Thyroid gland (tissue), 4 donors: ENCODE measurements around the gene LAMA3. TPM values are rescaled to one million over a fixed set of nuclear protein-coding genes. Genes with fewer than 3 reads are reported as not detected.
A peak's percentile ranks its signal among the peaks of the same experiment; 100 is the strongest.

ENCODE experiments used
- DNase-seq, 2 donors: peaks; one replicate each; pipeline ENCODE4 v3.0.0-alpha.2; 2019
- H3K27ac ChIP-seq, 3 donors: fragments of 200-600 bp; sonication (generic); 1 replicate in 2 of 3; 2 replicates in 1 of 3; pipeline ENCODE4 v1.5.1; 2016 to 2019; ENCODE audit warnings: mild to moderate bottlenecking in 1 of 3, moderate library complexity in 1 of 3
- H3K27me3 ChIP-seq: fragments of 200-600 bp; sonication (generic); one replicate; pipeline ENCODE4 v1.5.1; 2019
- H3K36me3 ChIP-seq, 2 donors: fragments of 200-600 bp; sonication (generic); one replicate each; pipeline ENCODE4 v1.5.1; 2016 to 2019
- H3K4me1 ChIP-seq, 2 donors: fragments of 200-600 bp; sonication (generic); one replicate each; pipeline ENCODE4 v1.5.1; 2017 to 2019
- H3K4me3 ChIP-seq, 3 donors: fragments of 200-600 bp; sonication (generic); replicated peaks in 1 of 3; 1 replicate in 2 of 3; 2 replicates in 1 of 3; pipeline ENCODE4 v1.5.1; 2016; ENCODE audit warnings: mild to moderate bottlenecking in 1 of 3
- H3K9me3 ChIP-seq: fragments of 200-600 bp; sonication (generic); one replicate; pipeline ENCODE4 v1.5.1; 2017
- POLR2A ChIP-seq, 2 donors: fragments of 450-650 bp; IDR thresholded peaks; one replicate each; pipeline ENCODE4 v1.6.1; 2017; ENCODE audit warnings: antibody characterized with exemption in 2 of 2, mild to moderate bottlenecking in 2 of 2, moderate library complexity in 1 of 2
- WGBS, 2 donors: methylation state at CpG; one replicate each; pipeline ENCODE4 v1.1.5; 2017; 5-methylcytosine and 5-hydroxymethylcytosine counted together
- intact Hi-C: fragments of 100-400 bp; cut with DNase I; formaldehyde crosslinking; loops from one replicate; pipeline ENCODE4 v1.15.1; 2023
- total RNA-seq, 4 donors: library from RNA; depleted of rRNA; stranded (reverse); fragments of >200 nt; gene quantifications; one replicate each; pipeline ENCODE4 v1.2.3, GENCODE V29; 2016
- TF ChIP-seq, protein P1 (sequence below), 6 experiments: fragments of 200-600 bp in 3 of 6; fragments of 450-650 bp in 3 of 6; sonication (generic) in 3 of 6; IDR thresholded peaks; one replicate each; pipeline ENCODE4 v1.5.1; 2016 to 2019; ENCODE audit warnings: antibody characterized with exemption in 6 of 6, mild to moderate bottlenecking in 2 of 6, inconsistent platforms in 1 of 6, moderate library complexity in 1 of 6

The LAMA3 gene
- total RNA-seq, 4 donors from 2014 or later = 7.5 to 12.1 (median 8.9) TPM

DNA sequence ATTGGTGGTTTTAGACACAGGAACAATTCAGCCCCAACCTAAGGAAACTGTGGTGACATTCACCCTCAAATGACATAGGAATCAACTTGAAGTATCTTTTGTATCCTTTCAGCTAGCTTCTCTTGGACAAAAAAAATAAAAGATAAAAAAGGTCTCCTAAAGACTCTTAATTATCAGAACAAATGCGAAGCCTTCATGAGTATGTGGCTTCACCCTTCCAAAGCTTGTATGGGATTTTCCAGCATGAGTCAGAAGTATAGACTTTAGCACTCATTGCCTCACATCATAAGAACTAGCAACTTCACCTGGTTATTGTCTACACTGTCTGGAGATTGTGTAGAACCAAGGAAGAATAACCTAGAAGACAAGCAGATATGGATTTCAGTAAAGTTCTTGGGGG is 135.4 kb downstream of the LAMA3 start:
- intact Hi-C loops = no loop called here

DNA sequence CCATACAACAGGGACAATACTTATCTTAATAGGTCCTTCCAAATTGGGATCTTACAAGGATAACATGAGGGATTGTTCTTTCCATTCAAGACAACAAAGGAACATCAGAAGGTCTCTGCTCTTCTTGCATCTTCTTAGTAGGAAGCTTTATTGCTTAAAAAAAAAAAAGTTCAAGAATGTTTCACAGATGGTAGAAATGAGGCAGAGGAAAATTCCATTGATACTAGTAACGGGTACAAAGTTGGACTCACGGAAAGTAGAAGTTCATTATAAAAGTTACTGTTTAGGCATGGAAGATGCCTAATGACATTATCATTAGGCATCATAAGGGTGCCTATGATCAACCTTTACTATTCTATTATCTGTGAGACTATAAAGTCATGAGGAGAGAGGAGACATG is 136.2 kb downstream of the LAMA3 start:
- intact Hi-C loops = no loop called here
- H3K27ac ChIP-seq = peak overlapping the region in 2 of 3 donors; percentile 14 to 21
- TF ChIP-seq, protein P1, sequence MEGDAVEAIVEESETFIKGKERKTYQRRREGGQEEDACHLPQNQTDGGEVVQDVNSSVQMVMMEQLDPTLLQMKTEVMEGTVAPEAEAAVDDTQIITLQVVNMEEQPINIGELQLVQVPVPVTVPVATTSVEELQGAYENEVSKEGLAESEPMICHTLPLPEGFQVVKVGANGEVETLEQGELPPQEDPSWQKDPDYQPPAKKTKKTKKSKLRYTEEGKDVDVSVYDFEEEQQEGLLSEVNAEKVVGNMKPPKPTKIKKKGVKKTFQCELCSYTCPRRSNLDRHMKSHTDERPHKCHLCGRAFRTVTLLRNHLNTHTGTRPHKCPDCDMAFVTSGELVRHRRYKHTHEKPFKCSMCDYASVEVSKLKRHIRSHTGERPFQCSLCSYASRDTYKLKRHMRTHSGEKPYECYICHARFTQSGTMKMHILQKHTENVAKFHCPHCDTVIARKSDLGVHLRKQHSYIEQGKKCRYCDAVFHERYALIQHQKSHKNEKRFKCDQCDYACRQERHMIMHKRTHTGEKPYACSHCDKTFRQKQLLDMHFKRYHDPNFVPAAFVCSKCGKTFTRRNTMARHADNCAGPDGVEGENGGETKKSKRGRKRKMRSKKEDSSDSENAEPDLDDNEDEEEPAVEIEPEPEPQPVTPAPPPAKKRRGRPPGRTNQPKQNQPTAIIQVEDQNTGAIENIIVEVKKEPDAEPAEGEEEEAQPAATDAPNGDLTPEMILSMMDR (IDR thresholded peaks at IDR 0.05) = no peak
- TF ChIP-seq POLR2A (IDR thresholded peaks at IDR 0.05) = no peak
- H3K36me3 ChIP-seq = no peaks in the 10 kb centered on the region
- H3K9me3 ChIP-seq = no peaks in the 10 kb centered on the region
- H3K4me1 ChIP-seq = no peaks in the 10 kb centered on the region
- no peak overlapping the region for H3K4me3 ChIP-seq
- no peak for DNase-seq
- no peaks in the 10 kb centered on the region for H3K27me3 ChIP-seq
- WGBS, 2 donors = 91 to 92% methylated on average over 2 of the region's 2 CpGs

More for the DNA sequence above, 135.4 kb downstream of the LAMA3 start:
- H3K27ac ChIP-seq = no peak overlapping the region
- no peaks in the 10 kb centered on the region for H3K4me1 ChIP-seq
- no peaks in the 10 kb centered on the region for H3K36me3 ChIP-seq
- no peaks in the 10 kb centered on the region for H3K9me3 ChIP-seq
- DNase-seq = no peak
- no peaks in the 10 kb centered on the region for H3K27me3 ChIP-seq
- TF ChIP-seq POLR2A (IDR thresholded peaks at IDR 0.05) = no peak
- TF ChIP-seq, protein P1 (IDR thresholded peaks at IDR 0.05) = no peak
- 94 to 100% methylated on average over 1 of the region's 1 CpG for WGBS, 2 donors
- no peak overlapping the region for H3K4me3 ChIP-seq

DNA sequence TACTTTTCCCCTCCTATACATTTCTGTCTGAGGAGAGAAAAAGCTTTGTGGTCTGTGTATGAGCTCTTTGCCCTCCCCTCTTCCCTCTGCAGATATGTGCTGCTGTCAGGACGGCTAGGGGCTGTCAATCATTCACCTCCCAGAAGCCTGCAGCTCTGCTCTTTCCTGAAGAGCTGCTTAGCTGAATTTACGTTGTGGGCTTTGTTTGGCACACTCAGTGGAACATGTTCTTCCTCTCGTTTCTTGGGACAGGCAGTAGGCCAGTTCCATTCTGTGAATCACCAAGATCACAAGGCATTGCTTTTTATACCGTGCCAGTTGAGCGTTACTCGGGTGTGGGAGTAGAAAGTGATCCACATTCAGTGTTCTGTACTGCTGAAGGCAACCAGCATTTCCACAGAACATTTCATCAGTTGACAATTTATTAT is 136.7 kb downstream of the LAMA3 start:
- Histone ChIP-seq H3K4me3 (no peak overlapping the region), H3K9me3 (no peaks in the 10 kb centered on the region), H3K27me3 (no peaks in the 10 kb centered on the region), H3K36me3 (no peaks in the 10 kb centered on the region), H3K4me1 (no peaks in the 10 kb centered on the region), H3K27ac (peak overlapping the region in 2 of 3 donors; percentile 14 to 21)
- peak; percentile 21 to 24 for DNase-seq
- intact Hi-C loops = no loop called here
- TF ChIP-seq, protein P1 (IDR thresholded peaks at IDR 0.05) = no peak
- TF ChIP-seq POLR2A (IDR thresholded peaks at IDR 0.05) = no peak
- 29 to 45% methylated on average over 6 of the region's 6 CpGs for WGBS, 2 donors

DNA sequence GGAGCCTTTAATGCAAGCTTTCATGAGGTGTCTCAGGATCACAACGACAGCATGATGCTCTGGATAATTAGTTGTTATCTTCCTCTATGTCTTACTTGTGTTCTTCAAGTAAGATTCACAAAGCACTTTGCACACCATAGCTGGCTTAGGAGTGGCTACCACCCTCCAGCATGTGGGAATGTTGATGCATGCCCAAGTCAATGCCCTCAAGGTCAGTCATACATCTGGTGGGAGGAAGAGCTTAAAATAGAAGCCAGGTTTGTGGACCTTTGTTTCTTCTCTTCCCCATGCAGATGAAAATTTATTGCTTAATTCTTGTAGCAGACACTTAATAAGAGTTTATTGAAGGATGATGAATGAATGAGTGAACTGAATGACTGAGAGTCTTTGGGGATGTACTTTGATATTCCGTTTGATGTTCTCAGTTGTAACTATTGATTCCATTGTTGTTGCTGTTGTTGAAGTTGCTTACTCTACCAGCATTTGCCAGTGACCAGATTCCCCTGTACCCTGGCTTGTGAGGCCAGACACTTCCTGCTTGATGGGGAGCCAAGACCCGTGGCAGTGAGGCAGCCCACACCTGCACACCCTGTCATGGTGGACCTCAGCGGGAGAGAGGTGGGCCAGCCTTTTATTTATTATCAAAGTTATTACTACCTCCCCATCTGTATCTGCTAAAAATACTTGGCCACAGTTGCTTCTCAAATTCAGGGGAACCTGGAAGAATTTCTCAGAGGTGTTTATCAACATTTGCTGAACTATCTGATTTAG is 137.8 kb downstream of the LAMA3 start:
- Histone ChIP-seq H3K4me3 (no peak overlapping the region), H3K36me3 (no peaks in the 10 kb centered on the region), H3K27me3 (no peaks in the 10 kb centered on the region), H3K27ac (peak overlapping the region; percentile 14 to 21 (median 17)), H3K9me3 (no peaks in the 10 kb centered on the region), H3K4me1 (no peaks in the 10 kb centered on the region)
- WGBS, 2 donors = 81% methylated on average over 4 of the region's 4 CpGs
- no peak for DNase-seq
- intact Hi-C loops = no loop called here
- TF ChIP-seq, protein P1 (IDR thresholded peaks at IDR 0.05) = no peak
- no peak for TF ChIP-seq POLR2A (IDR thresholded peaks at IDR 0.05)

DNA sequence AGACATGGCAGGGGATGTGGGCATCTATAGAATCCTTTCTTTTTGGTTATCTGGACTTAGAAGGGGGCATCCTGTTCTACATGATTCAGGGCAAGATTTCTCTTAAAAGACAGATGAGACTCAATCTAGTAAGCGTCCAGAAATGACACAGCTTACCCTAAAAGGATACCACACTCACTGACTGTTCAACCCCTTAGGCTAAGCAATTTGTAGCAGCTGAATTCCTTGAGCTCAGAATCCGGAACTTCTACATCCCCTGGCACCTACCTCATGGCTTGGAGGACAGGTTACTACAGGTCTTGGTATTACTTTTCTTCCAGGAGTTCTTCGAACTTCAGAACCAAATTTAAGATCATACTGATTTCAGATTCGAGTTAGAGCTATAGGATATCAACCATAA is 138.4 kb downstream of the LAMA3 start:
- no peaks in the 10 kb centered on the region for H3K36me3 ChIP-seq
- peak; percentile 27 to 45 for DNase-seq
- intact Hi-C loops = no loop called here

More for the DNA sequence above, 138.4 kb downstream of the LAMA3 start:
- no peak overlapping the region for H3K27ac ChIP-seq
- H3K4me1 ChIP-seq = no peaks in the 10 kb centered on the region
- 52 to 56% methylated on average over 4 of the region's 4 CpGs for WGBS, 2 donors
- no peak for TF ChIP-seq POLR2A (IDR thresholded peaks at IDR 0.05)
- TF ChIP-seq, protein P1 (IDR thresholded peaks at IDR 0.05) = no peak
- no peaks in the 10 kb centered on the region for H3K9me3 ChIP-seq
- no peak overlapping the region for H3K4me3 ChIP-seq
- H3K27me3 ChIP-seq = no peaks in the 10 kb centered on the region
